H1 (cell line): ENCODE measurements around the gene CRTC1. TPM values are rescaled to one million over a fixed set of nuclear protein-coding genes. Genes with fewer than 3 reads are reported as not detected.
A peak's percentile ranks its signal among the peaks of the same experiment; 100 is the strongest.

Source experiments
- CTCF ChIA-PET: fragments of 300-600 bp; sonication (Branson Sonifier 250); formaldehyde crosslinking; loops from one replicate; lab custom pipeline; 2021; ENCODE audit not compliant: partially characterized antibody; lab: Charles Lee
- POLR2A ChIA-PET: fragments of 300-600 bp; sonication (Branson Sonifier 250); formaldehyde crosslinking; loops from one replicate; lab custom pipeline; 2021; ENCODE audit warnings: inconsistent platforms; ENCODE audit not compliant: partially characterized antibody; lab: Charles Lee
- DNase-seq, 2 experiments: peaks; one replicate each; pipeline versions ENCODE4 v3.0.0 to v3.0.0-alpha.2; 2010 to 2022; ENCODE audit warnings: low spot score in 2 of 2, low read depth in 1 of 2, mixed read lengths in 1 of 2
- FAIRE-seq: peaks from 2 replicates; lab custom pipeline; 2011; peaks lifted over from hg19 to GRCh38; lab: Jason Lieb, UNC
- H2AFZ ChIP-seq: 2 replicates; pipeline ENCODE4 v1.8.1; 2012; ENCODE audit warnings: low read length, inconsistent platforms
- H2AK5ac ChIP-seq: 2 replicates; pipeline ENCODE4 v1.6.1; 2013; ENCODE audit warnings: low read depth, low read length
- H2BK120ac ChIP-seq: replicated peaks from 2 replicates; pipeline ENCODE3; 2013; ENCODE audit warnings: low read depth, low read length, inconsistent platforms
- H2BK12ac ChIP-seq: 2 replicates; pipeline ENCODE4 v1.6.1; 2013; ENCODE audit warnings: low read depth, low read length
- H2BK15ac ChIP-seq: 2 replicates; pipeline ENCODE4 v1.6.1; 2013; ENCODE audit warnings: low read length
- H2BK20ac ChIP-seq: 2 replicates; pipeline ENCODE4 v1.6.1; 2013; ENCODE audit warnings: low read length
- H2BK5ac ChIP-seq: 2 replicates; pipeline ENCODE4 v1.6.1; 2013; ENCODE audit warnings: low read depth, low read length
- H3K14ac ChIP-seq: 2 replicates; pipeline ENCODE4 v1.6.1; 2013; ENCODE audit warnings: inconsistent platforms; ENCODE audit not compliant: insufficient read length
- H3K18ac ChIP-seq: 2 replicates; pipeline ENCODE4 v1.6.1; 2013; ENCODE audit warnings: low read length; ENCODE audit errors: extremely low read depth
- H3K23ac ChIP-seq: 2 replicates; pipeline ENCODE4 v1.6.1; 2013; ENCODE audit warnings: inconsistent platforms; ENCODE audit not compliant: insufficient read length
- H3K23me2 ChIP-seq: 2 replicates; pipeline ENCODE4 v1.6.1; 2013; ENCODE audit warnings: low read depth, low read length
- H3K27ac ChIP-seq: 2 replicates; pipeline ENCODE4 v1.6.1; 2011; ENCODE audit warnings: low read depth, low read length, inconsistent platforms
- H3K27me3 ChIP-seq, 4 experiments: replicated peaks in 1 of 4; 1 replicate in 1 of 4; 2 replicates in 3 of 4; pipeline versions ENCODE4 v1.6.1 to v1.8.1; 2011 to 2013; ENCODE audit warnings: low read length in 3 of 4, mild to moderate bottlenecking in 3 of 4, inconsistent platforms in 2 of 4, mixed read lengths in 2 of 4, moderate library complexity in 1 of 4; ENCODE audit not compliant: control insufficient read depth in 3 of 4, insufficient read depth in 3 of 4; ENCODE audit errors: extremely low read depth in 1 of 4
- H3K36me3 ChIP-seq, 4 experiments: 2 replicates each; pipeline versions ENCODE4 v1.6.1 to v1.8.1; 2011 to 2013; ENCODE audit warnings: mild to moderate bottlenecking in 4 of 4, low read length in 3 of 4, moderate library complexity in 2 of 4, control low read depth in 1 of 4, inconsistent platforms in 1 of 4; ENCODE audit not compliant: insufficient read depth in 4 of 4, control insufficient read depth in 2 of 4
- H3K4ac ChIP-seq: replicated peaks from 2 replicates; pipeline ENCODE3; 2013; ENCODE audit warnings: low read length, low read depth, mixed read lengths, inconsistent platforms; ENCODE audit not compliant: insufficient read length
- H3K4me1 ChIP-seq, 4 experiments: replicated peaks in 1 of 4; 1 replicate in 1 of 4; 2 replicates in 3 of 4; pipeline versions ENCODE4 v1.6.1 to v1.8.1; 2011 to 2013; ENCODE audit warnings: low read length in 3 of 4, inconsistent platforms in 2 of 4, mixed read lengths in 1 of 4; ENCODE audit not compliant: insufficient read depth in 4 of 4, control insufficient read depth in 3 of 4
- H3K4me2 ChIP-seq, 2 experiments: 2 replicates each; pipeline versions ENCODE4 v1.6.1 to v1.8.1; 2011 to 2013; ENCODE audit warnings: low read depth in 2 of 2, low read length in 2 of 2, control low read depth in 1 of 2, inconsistent platforms in 1 of 2, mild to moderate bottlenecking in 1 of 2; ENCODE audit not compliant: insufficient read depth in 1 of 2
- H3K4me3 ChIP-seq, 4 experiments: fragments of 200-600, 300-600 bp in 1 of 4; sonication (generic), shearing (Covaris generic), sonication (Bioruptor Twin) in 1 of 4; 2 replicates each; pipeline versions ENCODE4 v1.5.1 to v1.8.1; 2011 to 2016; ENCODE audit warnings: low read length in 4 of 4, low read depth in 3 of 4, control low read depth in 2 of 4, inconsistent platforms in 2 of 4, mild to moderate bottlenecking in 2 of 4, mixed read lengths in 1 of 4, moderate library complexity in 1 of 4; ENCODE audit not compliant: insufficient read depth in 2 of 4; ENCODE audit errors: extremely low read depth in 1 of 4
- H3K56ac ChIP-seq: replicated peaks from 2 replicates; pipeline ENCODE3; 2013; ENCODE audit warnings: low read depth, mild to moderate bottlenecking, mixed read lengths, low read length, inconsistent platforms; ENCODE audit not compliant: insufficient read length
- H3K79me1 ChIP-seq: 2 replicates; pipeline ENCODE4 v1.6.1; 2013; ENCODE audit warnings: low read depth, low read length, control low read depth
- H3K79me2 ChIP-seq, 2 experiments: 2 replicates each; pipeline versions ENCODE4 v1.6.1 to v1.8.1; 2012 to 2013; ENCODE audit warnings: low read length in 2 of 2, mild to moderate bottlenecking in 2 of 2, inconsistent platforms in 1 of 2; ENCODE audit not compliant: insufficient read depth in 2 of 2, control insufficient read depth in 1 of 2
- H3K9ac ChIP-seq, 4 experiments: replicated peaks in 1 of 4; 1 replicate in 1 of 4; 2 replicates in 3 of 4; pipeline versions ENCODE4 v1.6.1 to v1.8.1; 2011 to 2013; ENCODE audit warnings: low read depth in 3 of 4, low read length in 3 of 4, control low read depth in 2 of 4, mild to moderate bottlenecking in 2 of 4, moderate library complexity in 2 of 4, inconsistent platforms in 1 of 4; ENCODE audit errors: extremely low read depth in 1 of 4
- H3K9me3 ChIP-seq, 2 experiments: 2 replicates each; pipeline versions ENCODE4 v1.6.1 to v1.8.1; 2012 to 2013; ENCODE audit warnings: mild to moderate bottlenecking in 2 of 2, moderate library complexity in 2 of 2, control low read depth in 1 of 2, inconsistent platforms in 1 of 2, low read depth in 1 of 2, low read length in 1 of 2, mixed read lengths in 1 of 2; ENCODE audit not compliant: insufficient read depth in 2 of 2
- H4K20me1 ChIP-seq, 2 experiments: replicated peaks in 1 of 2; 2 replicates each; pipeline versions ENCODE3 to v1.8.1; 2011 to 2013; ENCODE audit warnings: inconsistent platforms in 2 of 2, low read length in 2 of 2, mild to moderate bottlenecking in 1 of 2; ENCODE audit not compliant: insufficient read depth in 2 of 2, control insufficient read depth in 1 of 2
- H4K5ac ChIP-seq: 2 replicates; pipeline ENCODE4 v1.6.1; 2013; ENCODE audit warnings: low read length, low read depth, mixed read lengths, inconsistent platforms; ENCODE audit not compliant: insufficient read length
- H4K8ac ChIP-seq: 2 replicates; pipeline ENCODE4 v1.8.0; 2013; ENCODE audit warnings: mild to moderate bottlenecking, moderate library complexity, low read length, inconsistent platforms; ENCODE audit not compliant: insufficient read depth; ENCODE audit errors: extremely low read depth
- H4K91ac ChIP-seq: replicated peaks from 2 replicates; pipeline ENCODE3; 2013; ENCODE audit warnings: low read length, mixed read lengths, inconsistent platforms; ENCODE audit not compliant: insufficient read length
- ASH2L ChIP-seq: fragments of 200-600, 300-600 bp; sonication (generic); IDR thresholded peaks from one replicate; pipeline ENCODE4 v1.7.1; 2017; ENCODE audit warnings: low read length
- BCL11A ChIP-seq, 2 experiments: IDR thresholded peaks; one replicate each; pipeline ENCODE4 v1.6.1; 2011; ENCODE audit warnings: low read depth in 2 of 2, low read length in 2 of 2, mild to moderate bottlenecking in 2 of 2
- CBX5 ChIP-seq: fragments of 300-800, 300-1000 bp; sonication (generic); IDR thresholded peaks from 2 replicates; pipeline ENCODE4 v1.7.1; 2016; ENCODE audit warnings: antibody characterized with exemption, low read length, low read depth
- CBX8 ChIP-seq: fragments of 300-800, 300-1000 bp; sonication (generic); IDR thresholded peaks from 2 replicates; pipeline ENCODE4 v1.7.1; 2016; ENCODE audit warnings: low read depth, low read length, borderline replicate concordance
- CHD1 ChIP-seq: IDR thresholded peaks from 2 replicates; pipeline ENCODE4 v1.6.1; 2012; ENCODE audit warnings: low read depth, low read length, improper control_type of control experiment
- JUND ChIP-seq: IDR thresholded peaks from 2 replicates; pipeline ENCODE4 v1.6.1; 2011; ENCODE audit warnings: mild to moderate bottlenecking, improper control_type of control experiment, low read length
- NANOG ChIP-seq: IDR thresholded peaks from 2 replicates; pipeline ENCODE4 v1.6.1; 2011; ENCODE audit warnings: low read length, low read depth, mild to moderate bottlenecking, inconsistent platforms; ENCODE audit not compliant: insufficient read depth, poor library complexity, severe bottlenecking
- RAD21 ChIP-seq, 2 experiments: IDR thresholded peaks in 1 of 2; conservative IDR thresholded peaks in 1 of 2; 2 replicates each; pipeline ENCODE4 v1.6.1; 2011; ENCODE audit warnings: low read depth in 2 of 2, low read length in 2 of 2, improper control_type of control experiment in 1 of 2, inconsistent platforms in 1 of 2, mild to moderate bottlenecking in 1 of 2, moderate library complexity in 1 of 2
- RNF2 ChIP-seq: fragments of 200-900, 300-1000 bp; sonication (generic); IDR thresholded peaks from 2 replicates; pipeline ENCODE4 v1.7.1; 2016; ENCODE audit warnings: borderline replicate concordance, low read depth, mild to moderate bottlenecking, antibody characterized with exemption, low read length; ENCODE audit not compliant: poor library complexity, severe bottlenecking; ENCODE audit errors: missing control alignments
- TAF1 ChIP-seq: IDR thresholded peaks from 2 replicates; pipeline ENCODE4 v1.6.1; 2011; ENCODE audit warnings: mild to moderate bottlenecking, low read depth, low read length
- polyA plus RNA-seq, 7 experiments: library from polyadenylated mRNA; depleted of rRNA in 3 of 7; stranded (reverse) in 5 of 7; unstranded in 2 of 7; fragments of >200 nt in 5 of 7; fragments of 200-250 nt in 2 of 7; gene quantifications; 1 replicate in 5 of 7; 2 replicates in 1 of 7; 4 replicates in 1 of 7; pipeline versions ENCODE4 v1.2.1 to v1.2.3, GENCODE V29; 2011 to 2013; ENCODE audit warnings: missing spikeins in 2 of 7, mixed read lengths in 2 of 7
- total RNA-seq: library from RNA; stranded (reverse); fragmentation: NEBNext Ultra II Directional; extraction: Animal tissue kit (Norgen Biotek cat#: 25700); gene quantifications from 2 replicates; pipeline ENCODE4 v1.2.1, GENCODE V29; 2021
- TF ChIP-seq, protein P1 (sequence below): IDR thresholded peaks from 2 replicates; pipeline ENCODE4 v1.6.1; 2011; ENCODE audit warnings: low read depth, mild to moderate bottlenecking, low read length; ENCODE audit not compliant: insufficient read depth

CRTC1 gene
- total and polyA plus RNA-seq, 2 of the 8 experiments (the other 6 are each of a cell fraction or from before 2014, with no cell fraction given): 2.9 to 8.5 TPM

- Histone ChIP-seq H4K8ac (no peak overlapping the region), H2BK20ac (no peak overlapping the region), H4K5ac (no peak overlapping the region), H2BK5ac (no peak overlapping the region), H3K14ac (no peak overlapping the region), H3K9ac (no peak overlapping the region), H2BK12ac (no peak overlapping the region), H3K56ac (peak overlapping the region; percentile 94), H3K27me3 (peaks cover 0 to 44% (median 31%) of the 10 kb centered on the region in 4 experiments; a peak in 6 of 7 replicates), H3K23ac (no peak overlapping the region), H2BK15ac (no peak overlapping the region), H3K79me2 (no peaks in the 10 kb centered on the region), H3K4me1 (peaks cover 0 to 2% (median 0%) of the 10 kb centered on the region in 4 experiments; a peak in 2 of 7 replicates), H3K4me3 (no peak overlapping the region), H2AK5ac (no peak overlapping the region), H3K9me3 (no peaks in the 10 kb centered on the region), H2BK120ac (no peak overlapping the region), H3K4me2 (no peak overlapping the region), H3K27ac (no peak overlapping the region), H2AFZ (no peak overlapping the region), H4K20me1 (peaks cover 0 to 11% of the 10 kb centered on the region in 2 experiments), H3K23me2 (peaks cover 11% of the 10 kb centered on the region; the same call in 1 of the 2 replicates), H3K36me3 (no peaks in the 10 kb centered on the region), H4K91ac (no peak overlapping the region), H3K4ac (no peak overlapping the region), H3K79me1 (no peaks in the 10 kb centered on the region), H3K18ac (no peak overlapping the region)
- FAIRE-seq (no peak), DNase-seq (no peak)
- POLR2A ChIA-PET: interaction anchor here (0.8 to 1.6 kb wide), 4 partner anchors 9 to 349 kb away, joined by 3 to 4 read pairs (median 3); partner anchors contain the start of gene UPF1
- CTCF ChIA-PET: interaction anchor here (0.7 to 2.1 kb wide), 2 partner anchors 9 to 93 kb away, joined by 3 to 6 read pairs; no protein-coding TSS in a partner anchor
- no peak for TF ChIP-seq BCL11A (IDR thresholded peaks at IDR 0.05; ENCODE audit: low read depth in 2 of 2, low read length in 2 of 2)
- TF ChIP-seq JUND: no peak
- TF ChIP-seq RNF2: no peak
- no peak for TF ChIP-seq CBX8
- no peak for TF ChIP-seq RAD21 (IDR thresholded peaks at IDR 0.05 in 1 of 2, conservative IDR thresholded peaks at IDR 0.05 in 1 of 2; ENCODE audit: low read depth in 2 of 2, low read length in 2 of 2)
- TF ChIP-seq ASH2L: no peak
- no peak for TF ChIP-seq NANOG
- TF ChIP-seq, protein P1, sequence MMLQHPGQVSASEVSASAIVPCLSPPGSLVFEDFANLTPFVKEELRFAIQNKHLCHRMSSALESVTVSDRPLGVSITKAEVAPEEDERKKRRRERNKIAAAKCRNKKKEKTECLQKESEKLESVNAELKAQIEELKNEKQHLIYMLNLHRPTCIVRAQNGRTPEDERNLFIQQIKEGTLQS: no peak
- TF ChIP-seq TAF1: no peak
- no peak for TF ChIP-seq CBX5
- no peak for TF ChIP-seq CHD1
Observed at GRCh38 chr19:18799389-18799970, 116.0 kb downstream of the CRTC1 start.
